AG04450 (cell line): Measurements from ENCODE around the gene GPR150. TPM values are rescaled to one million over a fixed set of nuclear protein-coding genes. Genes with fewer than 3 reads are reported as not detected.

Experiments
- CTCF ChIA-PET: fragments of 300-600, 350-600 bp; formaldehyde crosslinking; extraction: SDS; loops from one replicate; lab custom pipeline; 2022; ENCODE audit warnings: antibody characterized with exemption, inconsistent platforms; lab: Charles Lee
- POLR2A ChIA-PET: fragments of 350-600 bp; formaldehyde crosslinking; extraction: SDS; loops from one replicate; lab custom pipeline; 2021; ENCODE audit warnings: antibody characterized with exemption, inconsistent platforms; lab: Yijun Ruan, JAX
- DNase-seq: peaks from one replicate; pipeline ENCODE4 v3.0.0-alpha.2; 2011; ENCODE audit warnings: low read depth, low spot score
- H3K27ac ChIP-seq: one replicate; pipeline ENCODE4 v1.5.1; 2012; ENCODE audit warnings: low read depth, low read length, control low read depth
- H3K27me3 ChIP-seq: one replicate; pipeline ENCODE4 v1.6.0; 2012; ENCODE audit warnings: low read length; ENCODE audit not compliant: control insufficient read depth, insufficient read depth
- H3K4me3 ChIP-seq: 2 replicates; pipeline ENCODE4 v1.5.1; 2011; ENCODE audit warnings: mild to moderate bottlenecking, low read depth, low read length, control low read depth
- H3K9me3 ChIP-seq: 2 replicates; pipeline ENCODE4 v1.5.1; 2012; ENCODE audit warnings: low read length; ENCODE audit not compliant: control insufficient read depth, insufficient read depth
- CTCF ChIP-seq: IDR thresholded peaks from 2 replicates; pipeline ENCODE4 v1.5.1; 2011; ENCODE audit warnings: low read depth, low read length, control low read depth, inconsistent platforms
- polyA plus RNA-seq: library from polyadenylated mRNA; depleted of rRNA; stranded (reverse); fragments of >200 nt; gene quantifications from 2 replicates; pipeline ENCODE4 v1.2.3, GENCODE V29; 2011

The GPR150 gene
- polyA plus RNA-seq, 1 experiment, result 0.17 TPM

- no peak overlapping the region for H3K27ac ChIP-seq
- no peak for DNase-seq
- no peak for TF ChIP-seq CTCF
- H3K27me3 ChIP-seq, result no peaks in the 10 kb centered on the region
- H3K9me3 ChIP-seq, result no peaks in the 10 kb centered on the region
- ChIA-PET CTCF (interaction anchor here (1.2 to 4.7 kb wide), 2 partner anchors 10 to 127 kb away, joined by 3 to 36 read pairs; no protein-coding TSS in a partner anchor), POLR2A (no interaction called here)
- H3K4me3 ChIP-seq, result no peak overlapping the region
Observed at GRCh38 chr5:95654196-95654595, 34.3 kb downstream of the GPR150 start.

GRCh38 chr5:95655575-95655974, 35.7 kb downstream of the GPR150 start:
- POLR2A ChIA-PET, result no interaction called here
- Histone ChIP-seq H3K4me3 (no peak overlapping the region), H3K27ac (no peak overlapping the region), H3K27me3 (no peaks in the 10 kb centered on the region), H3K9me3 (no peaks in the 10 kb centered on the region)
- TF ChIP-seq CTCF, result no peak
- CTCF ChIA-PET, result interaction anchor here (1.4 to 1.6 kb wide), 3 partner anchors 9 to 191 kb away, joined by 3 to 16 read pairs (median 4); no protein-coding TSS in a partner anchor
- DNase-seq, result no peak

GRCh38 chr5:95660060-95660459, 40.2 kb downstream of the GPR150 start:
- Histone ChIP-seq H3K4me3 (no peak overlapping the region), H3K27me3 (no peaks in the 10 kb centered on the region), H3K27ac (no peak overlapping the region), H3K9me3 (no peaks in the 10 kb centered on the region)
- CTCF ChIA-PET, result interaction anchor here (1.3 kb wide), 1 partner anchor 187 kb away, joined by 4 read pairs; no protein-coding TSS in a partner anchor
- no peak for DNase-seq
- no peak for TF ChIP-seq CTCF
- POLR2A ChIA-PET, result no interaction called here

- POLR2A ChIA-PET, result interaction anchor here (1.9 kb wide), 1 partner anchor 16 kb away, joined by 5 read pairs; the partner anchor contains the start of gene RFESD
- H3K4me3 ChIP-seq, result no peak overlapping the region
- CTCF ChIA-PET, result interaction anchor here (1.6 to 2.6 kb wide), 13 partner anchors 9 to 185 kb away, joined by 4 to 49 read pairs (median 7); partner anchors contain the start of genes RFESD and RHOBTB3
Observed at GRCh38 chr5:95662946-95663345, 43.1 kb downstream of the GPR150 start.

More at GRCh38 chr5:95662946-95663345, 43.1 kb downstream of the GPR150 start:
- no peak for DNase-seq
- Histone ChIP-seq H3K27me3 (no peaks in the 10 kb centered on the region), H3K9me3 (no peaks in the 10 kb centered on the region), H3K27ac (no peak overlapping the region)
- no peak for TF ChIP-seq CTCF
